GM18508 (cell line): ENCODE results near the gene IRX4.

Experiments used
- ATAC-seq: cut with Tn5 transposase; IDR thresholded peaks from one replicate; pipeline ENCODE4 v1.9.1; 2021; ENCODE audit warnings: moderate number of reproducible peaks; ENCODE audit not compliant: insufficient read depth, unreplicated experiment

Gene IRX4

DNA sequence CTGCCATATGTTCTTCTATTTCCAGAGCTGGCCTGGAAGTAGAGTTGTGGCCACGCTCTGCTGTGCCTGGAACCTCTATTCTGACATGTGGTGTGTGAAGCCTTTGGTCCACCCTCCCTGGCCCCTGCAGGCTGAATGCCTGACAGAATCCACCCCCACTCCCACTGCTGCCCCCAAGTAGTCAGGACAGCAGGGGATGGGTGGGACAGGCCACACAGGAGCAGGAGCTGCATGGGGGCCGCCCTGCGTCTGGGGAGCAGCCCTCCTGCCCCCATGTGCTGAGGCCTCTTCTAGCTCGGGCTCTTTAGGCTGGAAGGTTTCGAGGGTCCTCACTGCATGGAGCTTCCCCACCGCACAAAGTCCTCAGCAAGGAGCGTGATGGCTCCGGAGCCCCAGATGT is 32.6 kb upstream of the IRX4 start:
- no peak for ATAC-seq

DNA sequence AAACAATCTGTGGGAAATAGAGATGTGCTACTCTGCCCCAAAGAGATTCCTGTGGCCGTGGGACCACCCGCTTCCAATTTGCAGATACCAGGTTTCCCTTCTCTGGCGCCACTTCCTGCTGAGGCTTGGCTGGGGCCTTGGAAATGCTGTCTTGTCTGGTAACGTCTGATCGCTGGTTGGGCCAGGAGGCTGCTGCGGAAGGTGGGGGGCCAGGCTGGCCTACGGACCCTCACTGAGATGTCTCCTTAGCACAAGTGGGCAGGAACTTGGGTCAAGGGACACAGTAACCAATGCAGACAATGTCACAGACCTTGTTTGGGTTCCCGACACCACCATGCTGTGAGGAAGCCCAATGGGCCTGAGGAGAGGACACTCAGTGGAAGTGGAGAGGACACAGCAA is 31.7 kb upstream of the IRX4 start:
- no peak for ATAC-seq

- ATAC-seq = no peak
These were observed 30.9 kb upstream of the IRX4 start for GRCh38 chr5:1913578-1913977.

DNA sequence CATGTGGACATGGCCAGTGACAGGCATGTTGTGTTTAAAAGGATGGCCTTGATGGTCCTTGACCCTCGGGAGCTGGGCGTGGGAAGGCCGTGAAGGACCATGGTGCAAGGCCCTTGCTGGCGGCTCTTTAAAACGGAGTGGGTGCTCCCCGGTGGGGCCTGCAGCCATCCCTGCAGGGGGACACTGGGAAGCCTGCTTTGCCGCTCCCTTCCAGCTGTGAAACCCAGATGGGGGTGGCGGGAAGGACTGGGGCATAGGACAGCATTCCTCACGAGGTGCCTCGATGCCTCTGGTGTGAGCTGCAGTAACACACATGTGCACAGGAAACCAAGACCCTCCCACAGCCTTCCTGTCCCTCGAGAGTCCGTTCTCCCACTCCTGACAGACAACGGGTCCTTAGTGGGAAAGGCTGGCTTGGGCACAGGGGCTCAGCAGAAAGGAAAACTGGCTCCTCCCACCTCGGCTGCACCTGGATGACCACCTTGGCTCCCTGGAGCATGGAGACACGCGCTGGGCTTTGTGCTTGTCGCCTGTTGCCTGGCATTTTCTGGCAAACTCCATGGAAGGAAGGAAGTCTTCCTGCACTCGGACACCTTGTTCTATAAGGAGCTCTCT is 30.3 kb upstream of the IRX4 start:
- no peak for ATAC-seq

DNA sequence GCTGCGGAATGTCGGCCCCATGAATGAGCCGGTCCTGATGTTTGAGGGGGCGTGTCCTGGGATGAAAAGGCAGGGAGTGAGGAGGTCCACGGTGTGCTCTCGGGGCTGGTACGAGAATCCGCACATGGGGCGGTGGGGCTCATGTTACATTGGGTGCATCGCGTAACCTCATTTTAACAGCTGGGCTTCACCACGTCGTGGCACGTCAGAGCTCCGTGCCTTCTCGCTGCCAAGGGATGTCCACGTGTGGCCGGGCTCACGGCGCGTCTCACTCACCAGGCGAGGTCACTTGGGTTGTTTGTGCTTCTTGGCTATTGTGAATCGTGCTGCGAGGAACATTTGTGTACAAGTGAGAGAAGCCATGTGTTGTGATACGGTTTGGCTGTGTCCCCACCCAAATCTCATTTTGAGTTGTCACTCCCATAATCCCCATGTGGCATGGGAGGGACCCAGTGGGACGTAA is 29.1 kb upstream of the IRX4 start:
- no peak for ATAC-seq

- ATAC-seq = no peak
These were observed 28.4 kb upstream of the IRX4 start for GRCh38 chr5:1910861-1911772.

DNA sequence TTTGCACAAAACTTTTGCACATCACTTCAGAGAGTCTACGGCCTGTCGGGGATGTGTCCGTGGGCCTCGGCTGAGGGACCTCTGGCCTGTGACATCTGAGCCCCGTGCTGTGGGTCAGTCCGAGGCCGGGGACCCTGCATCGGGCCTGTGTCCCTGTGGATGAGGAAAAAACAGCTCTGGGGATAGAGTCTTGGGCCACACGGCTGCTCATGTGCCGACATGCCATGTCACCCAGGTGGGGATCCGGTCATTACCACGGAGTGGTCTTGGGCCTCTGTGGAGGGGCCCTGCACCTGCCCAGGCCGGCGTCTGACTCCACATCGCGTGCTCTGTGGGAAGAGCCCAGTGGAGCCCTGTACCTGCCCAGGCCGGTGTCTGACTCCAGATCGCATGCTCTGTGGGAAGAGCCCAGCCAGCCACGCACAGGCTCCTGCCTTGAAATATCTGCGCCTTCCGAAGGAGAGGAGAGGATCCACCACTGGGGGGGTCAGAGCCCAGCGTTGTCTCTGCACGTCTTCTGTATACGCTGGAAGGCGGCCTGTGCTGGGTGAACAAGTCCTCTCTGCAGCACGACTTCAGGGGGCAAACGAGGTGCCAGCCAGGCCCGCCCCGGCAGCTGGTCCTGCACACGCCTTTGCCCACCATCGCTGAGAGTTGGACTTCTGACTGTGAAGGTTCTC is 27.5 kb upstream of the IRX4 start:
- ATAC-seq = no peak

DNA sequence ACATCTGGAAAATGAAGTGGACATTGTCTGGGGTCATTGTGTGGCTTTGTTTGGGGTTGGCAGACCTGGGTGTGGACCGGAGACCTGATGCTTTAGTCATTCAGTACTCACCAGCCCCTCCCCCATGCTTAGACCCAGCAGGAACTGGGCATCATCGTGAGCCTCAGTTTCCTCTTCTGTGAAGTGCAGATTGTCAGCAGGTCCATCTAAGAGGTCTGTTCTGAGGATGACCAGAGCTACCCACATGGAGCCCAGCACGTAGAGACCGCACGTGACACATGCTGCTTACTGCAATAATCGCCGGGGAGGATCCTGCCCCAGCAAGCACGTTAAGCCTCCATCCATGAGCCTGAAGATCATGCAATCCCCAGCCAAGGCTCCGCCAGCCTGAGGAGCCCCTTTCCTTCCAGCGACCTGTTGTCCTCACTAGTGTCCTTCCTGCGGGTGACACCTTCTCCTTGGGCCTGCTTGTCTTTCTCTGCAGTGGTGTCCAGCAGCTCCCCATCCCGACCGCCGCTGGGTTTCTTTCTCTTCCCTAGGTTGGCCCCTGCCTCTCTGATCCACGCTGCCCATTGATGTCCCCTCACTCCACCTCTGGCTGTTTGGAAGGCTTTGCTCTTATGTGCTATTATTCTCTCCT is 26.7 kb upstream of the IRX4 start:
- ATAC-seq = no peak

DNA sequence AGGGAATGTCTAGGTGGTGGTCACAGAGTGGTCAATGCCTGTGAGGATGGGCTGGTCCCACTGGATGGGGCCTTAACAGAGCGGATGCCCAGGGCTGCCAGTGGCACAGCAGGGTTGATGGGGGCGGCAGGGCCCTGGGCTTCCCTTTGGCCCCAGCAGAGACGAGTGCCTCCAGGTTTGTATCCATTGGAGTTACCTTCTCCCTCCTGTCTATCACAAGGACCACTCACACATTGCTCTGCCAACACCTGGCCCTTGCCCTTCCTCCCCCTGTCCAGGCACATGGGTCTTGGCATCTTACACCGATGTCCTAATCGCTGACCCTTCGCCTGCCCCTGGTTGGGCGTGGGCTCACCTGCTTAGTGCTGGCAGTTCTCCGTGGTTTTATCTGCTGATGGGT is 26.2 kb upstream of the IRX4 start:
- ATAC-seq = no peak

DNA sequence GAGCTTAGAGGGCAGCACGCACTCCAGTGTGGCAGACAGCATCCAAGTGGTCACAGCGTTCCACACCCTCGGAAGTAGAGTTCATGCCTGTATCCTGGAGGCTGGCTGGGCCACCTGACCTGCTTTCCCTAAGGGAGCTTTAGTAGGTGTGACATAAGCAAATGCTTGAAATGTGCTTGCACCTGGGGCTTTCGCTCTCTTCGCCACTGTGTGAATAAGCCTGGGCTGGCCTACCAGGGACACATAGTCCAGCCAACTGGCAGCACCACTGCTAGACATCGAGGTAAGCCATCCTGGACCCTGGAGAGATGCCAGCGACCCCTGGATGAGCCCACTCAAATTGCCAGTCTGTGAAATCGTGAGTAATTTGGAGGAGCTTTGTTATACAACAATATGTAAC is 24.9 kb upstream of the IRX4 start:
- ATAC-seq = no peak

GRCh38 chr5:1905108-1905507 is 22.4 kb upstream of the IRX4 start:
- no peak for ATAC-seq

- ATAC-seq = no peak
These were observed 19.3 kb upstream of the IRX4 start for GRCh38 chr5:1901983-1902382.

DNA sequence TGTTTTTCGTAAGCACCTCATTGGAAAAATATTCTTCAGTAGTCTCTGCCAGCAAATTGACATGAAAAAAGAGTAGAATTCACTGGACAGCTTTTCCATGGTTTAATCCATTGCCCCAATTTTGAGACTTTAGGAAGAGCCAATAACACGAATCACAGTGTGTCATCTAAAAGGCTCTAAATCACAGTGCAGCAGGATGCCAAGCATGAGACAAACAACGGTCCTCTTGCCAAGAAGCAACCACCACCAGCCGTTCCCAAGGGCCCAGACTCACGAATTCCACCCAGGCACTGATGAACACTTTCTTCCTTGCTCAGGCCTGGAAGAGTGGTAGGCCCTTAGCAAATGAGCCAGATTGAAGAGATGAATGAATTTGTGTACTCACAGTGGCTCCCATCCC is 18.3 kb upstream of the IRX4 start:
- no peak for ATAC-seq

DNA sequence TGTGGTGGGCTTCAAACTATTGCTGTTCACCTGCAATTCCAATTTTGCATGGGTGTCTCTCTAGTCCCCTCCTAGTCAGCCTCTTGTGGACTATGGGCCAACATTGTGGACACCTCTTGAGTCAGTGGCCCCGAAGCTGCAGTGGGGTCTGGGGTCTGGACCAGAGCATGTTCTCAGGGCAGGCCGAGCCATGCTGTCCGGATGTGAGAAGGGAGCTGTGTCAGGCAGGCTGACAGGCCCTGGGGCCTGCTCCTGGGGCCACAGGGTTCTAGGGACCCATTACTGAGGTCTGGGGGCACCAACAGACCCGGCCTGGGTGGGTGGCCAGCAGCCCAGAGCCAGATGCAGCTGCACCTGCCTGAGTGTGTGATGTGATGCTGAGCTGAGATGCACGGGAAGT is 16.5 kb upstream of the IRX4 start:
- ATAC-seq = no peak

DNA sequence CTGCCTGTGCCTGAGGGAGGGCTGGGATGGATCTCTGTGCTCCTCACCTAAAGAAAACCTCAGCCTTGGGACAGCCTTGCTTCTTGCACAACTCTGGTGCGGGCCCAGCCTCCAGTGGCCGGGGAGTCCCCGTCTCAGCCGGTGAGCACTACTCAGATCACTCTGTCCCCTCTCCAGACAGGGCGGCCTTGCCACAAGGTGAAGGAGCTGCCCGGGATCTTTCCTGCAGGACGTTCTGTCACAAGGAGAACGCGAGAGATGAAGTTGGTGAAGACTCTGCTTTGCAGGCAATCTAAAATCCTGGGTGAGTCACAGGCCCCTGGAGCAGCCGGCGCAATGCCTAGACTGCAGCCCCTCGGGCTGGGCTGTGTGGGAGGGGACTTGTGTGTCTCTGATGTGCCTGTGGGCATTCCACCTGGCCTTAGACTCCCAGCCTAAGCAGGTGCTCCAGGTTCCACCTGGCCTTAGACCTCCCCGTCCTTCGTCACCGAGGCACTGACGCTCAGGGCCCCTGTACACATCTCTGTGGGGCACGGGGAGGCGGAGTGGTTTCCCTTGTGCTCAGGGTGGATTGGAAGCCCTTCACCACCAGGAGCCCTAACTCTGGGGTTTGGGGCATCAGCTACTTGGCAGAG is 15.2 kb upstream of the IRX4 start:
- ATAC-seq = no peak

DNA sequence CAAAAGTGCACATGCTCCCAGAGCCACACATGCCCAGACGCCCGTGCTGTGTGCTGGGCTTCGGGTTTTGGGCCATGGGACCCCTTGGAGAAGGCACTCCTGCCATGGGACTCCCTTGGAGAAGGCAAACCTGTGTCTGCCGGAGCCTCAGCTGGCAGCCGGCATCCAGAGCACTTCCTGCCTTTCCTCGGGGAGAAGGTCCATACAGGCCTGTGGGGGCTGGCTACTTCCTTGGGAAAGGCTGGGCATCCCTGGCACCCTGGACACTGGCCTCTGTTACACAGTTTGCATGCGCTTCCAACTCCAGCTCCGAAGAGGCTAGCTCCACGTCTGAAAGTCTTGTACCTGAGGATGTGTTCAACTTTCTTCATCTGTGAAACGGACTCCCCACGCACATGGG is 14.7 kb upstream of the IRX4 start:
- ATAC-seq = no peak

DNA sequence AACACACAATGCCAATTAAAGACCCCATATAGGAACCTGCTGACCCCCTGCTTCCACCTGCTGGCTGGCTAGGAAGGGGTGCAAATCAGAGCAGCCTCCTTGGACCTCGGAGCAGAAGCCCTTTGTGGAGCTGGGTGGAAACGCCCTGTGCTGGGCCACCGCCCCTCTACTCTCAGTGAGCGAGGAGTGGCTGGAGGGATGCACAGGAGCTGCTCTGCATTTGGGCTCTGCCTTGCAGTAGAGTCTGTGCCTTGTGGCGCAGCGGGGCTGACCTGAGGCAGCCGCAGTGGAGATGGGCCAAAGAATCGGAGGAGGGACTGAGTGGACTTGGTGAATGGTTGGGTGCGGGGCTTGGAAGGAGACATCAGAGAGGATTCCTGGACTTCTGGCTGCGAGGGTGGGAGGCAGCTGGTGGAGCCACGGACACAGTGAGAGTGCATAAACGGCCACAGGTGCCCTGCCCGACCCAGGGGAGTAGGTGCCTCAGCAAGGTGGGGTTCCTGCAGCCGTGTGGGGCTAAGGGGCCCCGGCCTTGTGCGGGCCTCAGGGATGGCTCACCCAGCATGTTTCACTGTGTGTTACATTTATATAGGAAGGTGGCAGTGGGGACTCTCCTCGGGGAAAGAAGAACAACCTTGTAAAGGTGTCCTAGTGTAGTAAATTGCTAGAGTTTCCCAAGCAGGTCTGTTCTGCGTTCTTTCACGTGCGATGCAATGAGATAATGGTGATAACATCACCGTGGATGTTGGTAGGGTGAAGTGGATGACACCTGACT is 14.1 kb upstream of the IRX4 start:
- ATAC-seq = no peak

GRCh38 chr5:1895739-1896420 is 13.2 kb upstream of the IRX4 start:
- no peak for ATAC-seq

DNA sequence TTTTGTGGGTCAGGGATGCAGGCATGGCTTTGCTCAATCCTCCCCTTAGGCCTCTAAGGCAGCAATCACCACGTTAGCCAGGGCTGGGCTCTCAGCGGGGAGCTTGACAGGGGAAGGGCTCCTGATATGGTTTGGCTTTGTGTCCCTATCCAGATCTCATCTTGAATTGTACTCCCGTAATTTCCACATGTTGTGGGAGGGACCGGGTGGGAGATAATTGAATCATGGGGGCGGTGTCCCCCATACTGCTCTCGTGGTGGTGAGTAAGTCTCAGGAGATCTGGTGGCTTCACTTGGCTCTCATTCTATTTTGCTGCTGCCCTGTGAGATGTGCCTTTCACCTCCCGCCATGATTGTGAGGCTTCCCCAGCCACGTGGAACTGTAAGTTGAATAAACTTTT is 11.5 kb upstream of the IRX4 start:
- ATAC-seq = no peak
